H9 (cell line): ENCODE measurements around the gene TTC39C. TPM values are rescaled to one million over a fixed set of nuclear protein-coding genes. Genes with fewer than 3 reads are reported as not detected.

ENCODE experiments used
- DNase-seq: peaks from one replicate; pipeline ENCODE4 v3.0.0-alpha.2; 2017
- H2AFZ ChIP-seq: one replicate; pipeline ENCODE4 v1.6.1; 2013; ENCODE audit warnings: mild to moderate bottlenecking, low read length, control low read depth, moderate library complexity
- H2AK5ac ChIP-seq: 2 replicates; pipeline ENCODE4 v1.6.1; 2013; ENCODE audit warnings: low read length, control low read depth, mixed read lengths; ENCODE audit not compliant: insufficient read length
- H2BK120ac ChIP-seq: one replicate; pipeline ENCODE4 v1.6.1; 2013; ENCODE audit warnings: low read depth, mild to moderate bottlenecking, low read length, control low read depth, inconsistent platforms; ENCODE audit not compliant: poor library complexity, severe bottlenecking
- H2BK12ac ChIP-seq: 2 replicates; pipeline ENCODE4 v1.6.1; 2013; ENCODE audit warnings: low read length, control low read depth, mixed read lengths, low read depth; ENCODE audit not compliant: insufficient read length
- H2BK15ac ChIP-seq: 2 replicates; pipeline ENCODE4 v1.6.1; 2013; ENCODE audit warnings: low read depth, low read length, control low read depth
- H2BK20ac ChIP-seq: one replicate; pipeline ENCODE4 v1.6.1; 2013; ENCODE audit warnings: low read depth, mild to moderate bottlenecking, low read length, control low read depth, inconsistent platforms; ENCODE audit not compliant: poor library complexity, severe bottlenecking
- H2BK5ac ChIP-seq: 2 replicates; pipeline ENCODE4 v1.6.1; 2013; ENCODE audit warnings: low read length, control low read depth, mixed read lengths; ENCODE audit not compliant: insufficient read length
- H3K14ac ChIP-seq: 2 replicates; pipeline ENCODE4 v1.6.1; 2013; ENCODE audit warnings: low read length, control low read depth; ENCODE audit not compliant: insufficient read depth
- H3K18ac ChIP-seq: 2 replicates; pipeline ENCODE4 v1.6.1; 2013; ENCODE audit warnings: low read depth, mild to moderate bottlenecking, mixed read lengths, low read length, control low read depth; ENCODE audit not compliant: insufficient read length
- H3K23ac ChIP-seq: 2 replicates; pipeline ENCODE4 v1.6.1; 2013; ENCODE audit warnings: low read length, control low read depth, mixed read lengths, low read depth; ENCODE audit not compliant: insufficient read length
- H3K23me2 ChIP-seq: 2 replicates; pipeline ENCODE4 v1.6.1; 2013; ENCODE audit warnings: low read depth, mild to moderate bottlenecking, mixed read lengths, low read length, control low read depth; ENCODE audit not compliant: insufficient read length, poor library complexity, severe bottlenecking
- H3K27ac ChIP-seq: 2 replicates; pipeline ENCODE4 v1.5.1; 2013; ENCODE audit warnings: low read length, control low read depth, mixed read lengths, low read depth; ENCODE audit not compliant: insufficient read length
- H3K27me3 ChIP-seq: 2 replicates; pipeline ENCODE4 v1.6.1; 2013; ENCODE audit warnings: low read length, control low read depth, inconsistent platforms; ENCODE audit not compliant: insufficient read depth
- H3K4ac ChIP-seq: 2 replicates; pipeline ENCODE4 v1.6.1; 2013; ENCODE audit warnings: low read depth, mild to moderate bottlenecking, control low read depth, inconsistent platforms, low read length, moderate library complexity
- H3K4me1 ChIP-seq: 2 replicates; pipeline ENCODE4 v1.6.1; 2013; ENCODE audit warnings: low read length, control low read depth, inconsistent platforms; ENCODE audit not compliant: insufficient read depth
- H3K4me2 ChIP-seq: 2 replicates; pipeline ENCODE4 v1.6.1; 2013; ENCODE audit warnings: low read length, control low read depth, mixed read lengths; ENCODE audit not compliant: insufficient read length, insufficient read depth
- H3K56ac ChIP-seq: 2 replicates; pipeline ENCODE4 v1.6.1; 2013; ENCODE audit warnings: low read depth, mild to moderate bottlenecking, mixed read lengths, low read length, control low read depth; ENCODE audit not compliant: insufficient read length
- H3K79me1 ChIP-seq: 2 replicates; pipeline ENCODE4 v1.6.1; 2013; ENCODE audit warnings: low read depth, mild to moderate bottlenecking, moderate library complexity, low read length, control low read depth, inconsistent platforms; ENCODE audit not compliant: insufficient read depth, poor library complexity, severe bottlenecking
- H3K79me2 ChIP-seq: 2 replicates; pipeline ENCODE4 v1.6.1; 2013; ENCODE audit warnings: low read length, control low read depth, inconsistent platforms; ENCODE audit not compliant: insufficient read depth
- H3K9ac ChIP-seq: 2 replicates; pipeline ENCODE4 v1.6.1; 2013; ENCODE audit warnings: low read length, control low read depth, mixed read lengths; ENCODE audit not compliant: insufficient read length; ENCODE audit errors: extremely low read depth
- H3K9me3 ChIP-seq: one replicate; pipeline ENCODE4 v1.6.1; 2013; ENCODE audit warnings: low read depth, low read length, inconsistent platforms; ENCODE audit not compliant: control insufficient read depth
- H3T11ph ChIP-seq: one replicate; pipeline ENCODE4 v1.6.1; 2013; ENCODE audit warnings: mild to moderate bottlenecking, low read length, control low read depth, inconsistent platforms
- H4K20me1 ChIP-seq: one replicate; pipeline ENCODE4 v1.6.1; 2013; ENCODE audit not compliant: control insufficient read depth, insufficient read length, insufficient read depth
- H4K5ac ChIP-seq: 2 replicates; pipeline ENCODE4 v1.6.1; 2013; ENCODE audit warnings: low read depth, mild to moderate bottlenecking, mixed read lengths, low read length, control low read depth; ENCODE audit not compliant: insufficient read length
- H4K8ac ChIP-seq: replicated peaks from 2 replicates; pipeline ENCODE4 v1.6.1; 2013; ENCODE audit warnings: low read length, control low read depth, mixed read lengths, low read depth; ENCODE audit not compliant: insufficient read length
- H4K91ac ChIP-seq: 2 replicates; pipeline ENCODE4 v1.6.1; 2013; ENCODE audit warnings: low read depth, mild to moderate bottlenecking, moderate library complexity, mixed read lengths, low read length, control low read depth; ENCODE audit not compliant: insufficient read length
- H3K27ac Mint-ChIP-seq, 3 experiments: 2 replicates in 2 of 3; 3 replicates in 1 of 3; pipeline ENCODE4 v1.8.0; 2020 to 2021; ENCODE audit warnings: mixed read lengths in 3 of 3, mild to moderate bottlenecking in 1 of 3, moderate library complexity in 1 of 3
- H3K27me3 Mint-ChIP-seq: 2 replicates; pipeline ENCODE4 v1.8.0; 2021; ENCODE audit warnings: low read depth, mild to moderate bottlenecking, moderate library complexity, mixed read lengths
- H3K36me3 Mint-ChIP-seq, 3 experiments: 2 replicates in 2 of 3; 3 replicates in 1 of 3; pipeline ENCODE4 v1.8.0; 2020 to 2021; ENCODE audit warnings: low read depth in 3 of 3, mixed read lengths in 3 of 3; ENCODE audit not compliant: insufficient read depth in 1 of 3
- H3K4me1 Mint-ChIP-seq, 2 experiments: 2 replicates each; pipeline ENCODE4 v1.8.0; 2020; ENCODE audit warnings: mixed read lengths in 2 of 2
- H3K4me3 Mint-ChIP-seq, 2 experiments: 2 replicates in 1 of 2; 3 replicates in 1 of 2; pipeline ENCODE4 v1.8.0; 2020 to 2021; ENCODE audit warnings: mild to moderate bottlenecking in 2 of 2, mixed read lengths in 2 of 2, moderate library complexity in 1 of 2
- H3K9me3 Mint-ChIP-seq, 2 experiments: 2 replicates in 1 of 2; 3 replicates in 1 of 2; pipeline ENCODE4 v1.8.0; 2020; ENCODE audit warnings: mild to moderate bottlenecking in 2 of 2, mixed read lengths in 2 of 2, moderate library complexity in 1 of 2
- CTCF ChIP-seq: fragments of 200-600 bp; sonication (generic); conservative IDR thresholded peaks from 3 replicates; pipeline ENCODE4 v1.8.0; 2021; ENCODE audit warnings: antibody characterized with exemption, mild to moderate bottlenecking
- WGBS: extraction: QIAGEN DNeasy Blood & Tissue Kit; methylation state at CpG from one replicate; pipeline ENCODE4 v1.1.7; 2013; ENCODE audit warnings: missing lambda C conversion rate, low lambda C conversion rate, mixed read lengths; ENCODE audit not compliant: insufficient read length; ENCODE audit errors: extremely low coverage; 5-methylcytosine and 5-hydroxymethylcytosine counted together
- total RNA-seq: library from RNA; stranded (reverse); gene quantifications from 2 replicates; pipeline ENCODE4 v1.2.1, GENCODE V29; 2021

Gene TTC39C
- total RNA-seq, 1 experiment from 2014 or later: 18.0 TPM

- no peak overlapping the region for H3K18ac ChIP-seq
- H2AK5ac ChIP-seq: no peak overlapping the region
- H3K23me2 ChIP-seq: no peaks in the 10 kb centered on the region
- H3K9ac ChIP-seq: no peak overlapping the region
- peaks cover 12 to 18% of the 10 kb centered on the region in 2 experiments for H3K4me1 Mint-ChIP-seq
- H2BK15ac ChIP-seq: no peak overlapping the region
- no peaks in the 10 kb centered on the region for H3K9me3 ChIP-seq
- no peak overlapping the region for H3K14ac ChIP-seq
- no peak overlapping the region for H4K8ac ChIP-seq
- no peak overlapping the region for H3K4me3 Mint-ChIP-seq
- no peak overlapping the region for H3K56ac ChIP-seq
- H3K9me3 Mint-ChIP-seq: no peaks in the 10 kb centered on the region
- H4K91ac ChIP-seq: no peak overlapping the region
- no peak overlapping the region for H4K5ac ChIP-seq
- H3K27ac Mint-ChIP-seq: no peak overlapping the region
- H3K4me1 ChIP-seq: peaks cover 3% of the 10 kb centered on the region; the same call in 1 of the 2 replicates
- no peak overlapping the region for H3K23ac ChIP-seq
- no peak overlapping the region for H3K4me2 ChIP-seq
- no peaks in the 10 kb centered on the region for H3K27me3 Mint-ChIP-seq
- H2BK12ac ChIP-seq: no peak overlapping the region
- no peak for TF ChIP-seq CTCF
- H3T11ph ChIP-seq: no peak overlapping the region
- H3K79me1 ChIP-seq: no peaks in the 10 kb centered on the region
- H2BK120ac ChIP-seq: no peak overlapping the region
- WGBS: no CpG with 5 or more reads among the region's 7 CpGs
- H3K36me3 Mint-ChIP-seq: peaks cover 4 to 10% (median 4%) of the 10 kb centered on the region in 3 experiments; a peak in 6 of 7 replicates
- DNase-seq: no peak
- no peak overlapping the region for H2BK20ac ChIP-seq
- no peak overlapping the region for H2AFZ ChIP-seq
- H3K79me2 ChIP-seq: no peaks in the 10 kb centered on the region
- H4K20me1 ChIP-seq: no peaks in the 10 kb centered on the region
- H3K4ac ChIP-seq: no peak overlapping the region
- H2BK5ac ChIP-seq: no peak overlapping the region
- no peaks in the 10 kb centered on the region for H3K27me3 ChIP-seq
- no peak overlapping the region for H3K27ac ChIP-seq
Measured at GRCh38 chr18:24080861-24081260, 66.3 kb downstream of the TTC39C start.
